ENCODE results near the gene MFAP1. TPM values are rescaled to one million over a fixed set of nuclear protein-coding genes. Genes with fewer than 3 reads are reported as not detected.
"Not testable (repeated sequence)": the region's sequence is repeated elsewhere in the genome, so short reads cannot be mapped to it uniquely, and the experiment has no call there.

Gene MFAP1
- total RNA-seq, 4 donors from 2014 or later: 14.5 to 23.5 (median 17.3) TPM

- peak in 1 of 2 donors; percentile 53 for DNase-seq (ENCODE audit: low spot score in 2 of 2)
- intact Hi-C loops (cut with DNase I; ENCODE audit: low total_unique reads): no loop called here
- 94 to 97% methylated on average over 11 of the region's 11 CpGs for WGBS, 2 donors
- TF ChIP-seq CTCF (IDR thresholded peaks at IDR 0.05): no peak
- TF ChIP-seq POLR2A (IDR thresholded peaks at IDR 0.05): no peak
- no peak overlapping the region for H3K4me3 ChIP-seq (ENCODE audit: low read depth, poor library complexity, severe bottlenecking)
These were observed 1.6 kb upstream of the MFAP1 start for GRCh38 chr15:43826029-43826507.

- 89 to 92% methylated on average over 11 of the region's 11 CpGs for WGBS, 2 donors
- not testable (repeated sequence) for H3K4me3 ChIP-seq (ENCODE audit: low read depth, poor library complexity, severe bottlenecking)
These were observed 815 bp upstream of the MFAP1 start for GRCh38 chr15:43825305-43825704.

GRCh38 chr15:43821505-43821904, 3.0 kb downstream of the MFAP1 start:
- no peak for DNase-seq (ENCODE audit: low spot score in 2 of 2)
- no peak overlapping the region for H3K4me3 ChIP-seq (ENCODE audit: low read depth, poor library complexity, severe bottlenecking)
- intact Hi-C loops (cut with DNase I; ENCODE audit: low total_unique reads): no loop called here
- 76 to 81% methylated on average over 3 of the region's 3 CpGs for WGBS, 2 donors
- no peak for TF ChIP-seq POLR2A (IDR thresholded peaks at IDR 0.05)
- no peak for TF ChIP-seq CTCF (IDR thresholded peaks at IDR 0.05)

More at GRCh38 chr15:43825305-43825704, 815 bp upstream of the MFAP1 start:
- intact Hi-C loops (cut with DNase I; ENCODE audit: low total_unique reads): not testable (repeated sequence)
- DNase-seq (ENCODE audit: low spot score in 2 of 2): peak in 1 of 2 donors; percentile 50

- H3K4me3 ChIP-seq (ENCODE audit: low read depth, poor library complexity, severe bottlenecking); intact Hi-C loops (cut with DNase I; ENCODE audit: low total_unique reads); DNase-seq (ENCODE audit: low spot score in 2 of 2): not testable (repeated sequence)
- WGBS, 2 donors: 90 to 92% methylated on average over 5 of the region's 5 CpGs
These were observed 9.4 kb downstream of the MFAP1 start for GRCh38 chr15:43815064-43815463.

- intact Hi-C loops (cut with DNase I; ENCODE audit: low total_unique reads): no loop called here
- TF ChIP-seq POLR2A (IDR thresholded peaks at IDR 0.05): no peak
- TF ChIP-seq CTCF (IDR thresholded peaks at IDR 0.05): no peak
- 87 to 92% methylated on average over 6 of the region's 6 CpGs for WGBS, 2 donors
- H3K4me3 ChIP-seq (ENCODE audit: low read depth, poor library complexity, severe bottlenecking): no peak overlapping the region
- DNase-seq (ENCODE audit: low spot score in 2 of 2): no peak
These were observed 15.4 kb downstream of the MFAP1 start for GRCh38 chr15:43808960-43809678.

- H3K4me3 ChIP-seq (ENCODE audit: low read depth, poor library complexity, severe bottlenecking): no peak overlapping the region
- no peak for TF ChIP-seq POLR2A (IDR thresholded peaks at IDR 0.05)
- TF ChIP-seq CTCF (IDR thresholded peaks at IDR 0.05): no peak
- intact Hi-C loops (cut with DNase I; ENCODE audit: low total_unique reads): no loop called here
- no peak for DNase-seq (ENCODE audit: low spot score in 2 of 2)
- WGBS, 2 donors: 95 to 96% methylated on average over 5 of the region's 5 CpGs
These were observed 16.0 kb downstream of the MFAP1 start for GRCh38 chr15:43808435-43808950.

GRCh38 chr15:43802676-43803075, 21.8 kb downstream of the MFAP1 start:
- WGBS, 2 donors: 95 to 97% methylated on average over 7 of the region's 7 CpGs
- H3K4me3 ChIP-seq (ENCODE audit: low read depth, poor library complexity, severe bottlenecking); DNase-seq (ENCODE audit: low spot score in 2 of 2); intact Hi-C loops (cut with DNase I; ENCODE audit: low total_unique reads): not testable (repeated sequence)
